ENCODE results near the gene CFAP57.
"Not testable (repeated sequence)": the region's sequence is repeated elsewhere in the genome, so short reads cannot be mapped to it uniquely, and the experiment has no call there.

CFAP57 gene

DNA sequence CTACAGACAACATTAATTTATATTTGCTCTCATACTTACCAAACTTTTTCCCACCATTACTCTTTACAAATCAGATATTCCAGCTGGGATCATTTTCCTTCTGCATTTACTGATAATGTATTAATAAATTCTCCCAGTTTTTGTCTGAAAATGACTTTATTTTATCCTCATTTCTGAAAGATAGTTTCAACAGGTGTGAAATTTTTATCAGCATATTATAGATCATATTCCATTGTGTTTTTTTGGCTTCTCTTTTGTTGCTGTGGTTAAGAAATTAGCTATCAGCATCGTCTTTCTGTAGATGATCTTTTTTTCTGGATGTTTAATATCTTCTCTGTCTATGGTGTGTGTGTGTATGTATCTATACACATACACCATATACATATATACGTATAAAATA, 2.7 kb downstream of the CFAP57 start:
- FAIRE-seq = no peak

DNA sequence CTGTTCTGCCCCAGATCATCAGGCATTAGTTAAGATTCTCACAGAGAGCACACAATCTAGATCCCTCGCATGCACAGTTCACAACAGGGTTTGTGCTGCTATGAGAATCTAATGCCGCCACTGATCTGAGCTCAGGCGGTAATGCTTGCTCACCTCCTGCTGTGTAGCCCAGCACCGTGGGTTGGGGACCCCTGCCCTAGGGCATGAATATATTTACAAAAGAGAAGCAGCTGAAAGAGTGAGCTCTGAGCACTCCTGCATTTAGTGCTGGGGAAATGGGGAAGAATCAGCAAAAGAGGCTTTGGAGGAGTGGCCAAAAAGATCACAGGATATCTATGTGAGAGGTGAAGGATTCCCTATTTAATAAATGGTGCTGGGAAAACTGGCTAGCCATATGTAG, 5.6 kb downstream of the CFAP57 start:
- no peak for FAIRE-seq

DNA sequence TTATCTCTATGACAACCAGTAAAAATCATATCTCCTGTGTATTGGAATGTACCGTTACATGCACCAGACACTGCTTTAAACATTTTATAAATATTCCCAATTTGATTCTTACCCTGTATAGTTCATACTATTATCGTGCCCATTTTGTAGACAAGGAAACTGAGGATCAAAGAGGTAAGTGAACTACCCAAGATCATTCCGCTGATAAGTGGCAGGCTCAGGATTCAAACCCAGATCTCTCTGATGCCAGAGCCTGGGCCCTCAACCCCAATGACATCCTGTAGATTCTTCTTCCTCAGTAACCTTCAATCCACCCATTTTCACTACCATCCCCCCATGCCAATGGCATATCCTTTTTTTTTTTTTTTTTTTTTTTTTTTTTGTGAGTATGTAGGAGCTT, 12.3 kb downstream of the CFAP57 start:
- FAIRE-seq = no peak

DNA sequence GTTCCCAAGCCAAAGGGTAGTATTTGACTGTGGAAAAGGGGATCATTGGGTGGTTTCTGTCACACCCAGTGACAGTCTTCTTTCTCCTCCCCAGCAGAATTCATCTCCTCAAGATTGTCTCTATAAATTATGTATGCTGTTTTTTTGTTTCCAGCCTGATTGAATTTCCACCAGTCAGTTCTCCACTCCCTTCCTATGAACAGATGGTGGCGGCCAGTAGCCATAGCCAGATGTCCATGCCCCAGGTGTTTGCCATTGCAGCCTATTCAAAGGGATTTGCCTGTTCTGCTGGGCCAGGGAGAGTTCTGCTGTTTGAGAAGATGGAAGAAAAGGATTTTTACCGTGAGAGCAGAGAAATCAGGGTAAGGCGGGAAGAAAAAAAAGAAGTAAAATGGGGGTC, 12.9 kb downstream of the CFAP57 start:
- FAIRE-seq = no peak

DNA sequence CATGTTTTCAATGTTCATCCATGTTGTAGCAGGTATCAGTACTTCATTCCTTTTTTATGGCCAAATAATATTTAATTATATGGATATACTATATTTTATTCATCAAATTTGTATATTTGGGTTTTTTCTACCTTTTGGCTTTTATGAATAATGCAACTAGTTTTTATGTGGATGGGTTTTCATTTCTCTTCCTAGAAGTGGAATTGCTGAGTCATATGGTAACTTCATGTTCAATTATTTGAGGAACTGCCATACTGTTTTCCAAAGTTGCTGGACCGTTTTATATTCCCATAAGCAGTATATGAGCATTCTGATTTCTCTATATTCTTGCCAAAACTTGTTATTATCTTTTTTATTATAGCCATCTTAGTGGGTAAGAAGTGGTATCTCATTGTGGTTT, 16.0 kb downstream of the CFAP57 start:
- no peak for FAIRE-seq

DNA sequence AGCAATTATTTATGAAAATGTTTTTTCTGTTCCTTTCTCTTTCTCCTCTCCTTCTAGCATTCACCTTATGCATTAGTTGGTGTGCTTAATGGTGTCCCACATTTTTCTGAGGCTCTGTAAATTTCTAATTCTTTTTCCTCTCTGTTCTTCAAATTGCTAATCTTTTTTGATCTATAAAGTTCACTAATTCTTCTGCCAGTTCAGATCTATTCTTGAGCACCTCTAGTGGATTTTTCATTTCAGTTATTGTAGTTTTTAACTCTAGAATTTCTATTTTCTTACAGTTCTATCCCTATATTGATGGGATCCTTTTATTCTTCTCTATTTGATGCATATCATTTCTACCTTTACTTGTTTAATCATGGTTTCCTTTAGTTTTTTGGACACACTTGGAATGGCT, 22.4 kb downstream of the CFAP57 start:
- no peak for FAIRE-seq

DNA sequence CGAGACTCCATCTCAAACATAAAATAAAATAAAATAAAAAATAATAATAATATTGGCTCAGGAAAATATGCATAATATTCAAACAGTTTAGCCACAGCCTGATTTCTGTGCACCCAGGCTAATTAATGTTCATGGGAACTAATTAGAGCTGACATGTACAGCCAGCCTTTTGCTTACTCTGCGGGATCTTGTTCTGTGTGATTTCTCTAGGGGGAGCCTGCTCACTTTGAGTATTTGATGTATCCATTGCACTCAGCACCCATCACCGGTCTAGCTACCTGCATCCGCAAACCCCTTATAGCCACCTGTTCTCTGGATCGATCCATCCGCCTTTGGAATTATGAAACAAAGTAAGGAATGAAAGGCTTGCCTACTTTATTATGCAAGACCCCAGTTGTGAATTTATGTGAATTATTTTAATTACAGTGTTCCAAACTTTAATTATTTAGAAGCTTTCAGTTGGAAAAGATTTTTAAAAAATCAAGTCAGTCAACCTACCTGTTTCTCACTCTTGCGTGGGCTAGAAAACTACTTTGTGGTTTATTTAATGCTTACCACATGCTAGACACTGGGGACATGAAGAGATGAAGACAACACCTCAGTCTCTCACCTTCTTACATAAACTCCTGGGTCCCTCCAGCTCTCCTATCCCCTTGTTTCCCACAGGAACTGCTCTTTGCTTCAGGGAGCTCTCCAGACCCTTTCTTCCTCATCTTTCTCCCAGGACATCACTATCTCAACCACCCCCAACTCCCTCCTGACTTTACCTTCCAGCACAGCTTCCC, 25.4 kb downstream of the CFAP57 start:
- FAIRE-seq = no peak

DNA sequence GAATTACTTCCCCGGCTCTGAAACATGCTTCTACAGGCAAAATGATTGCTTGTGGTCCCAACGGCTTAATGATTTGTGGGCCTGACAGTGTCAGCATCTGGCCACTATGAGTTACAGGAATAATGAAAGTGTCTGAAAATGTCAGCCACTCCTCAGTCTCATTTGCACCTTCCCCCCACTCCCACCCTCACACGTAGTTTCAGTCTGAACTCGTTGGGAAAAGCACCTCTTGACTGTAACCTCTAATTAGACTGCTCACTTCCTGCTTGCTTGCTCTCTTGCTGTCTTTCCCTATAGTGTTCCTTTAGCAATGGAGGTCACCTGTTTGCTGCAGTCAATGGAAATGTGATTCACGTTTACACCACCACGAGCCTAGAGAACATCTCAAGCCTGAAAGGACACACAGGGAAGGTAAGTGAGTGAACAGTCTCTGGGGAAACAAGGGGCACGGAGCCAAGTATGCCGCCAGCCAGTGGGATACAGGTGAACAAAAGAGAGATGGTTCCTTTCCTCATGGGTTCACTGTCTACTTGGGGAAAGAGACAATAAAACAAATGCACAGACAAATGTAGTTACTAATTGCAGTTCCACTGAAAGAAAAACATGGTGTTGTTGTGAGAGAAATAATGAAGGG, 27.1 kb downstream of the CFAP57 start:
- no peak for FAIRE-seq

DNA sequence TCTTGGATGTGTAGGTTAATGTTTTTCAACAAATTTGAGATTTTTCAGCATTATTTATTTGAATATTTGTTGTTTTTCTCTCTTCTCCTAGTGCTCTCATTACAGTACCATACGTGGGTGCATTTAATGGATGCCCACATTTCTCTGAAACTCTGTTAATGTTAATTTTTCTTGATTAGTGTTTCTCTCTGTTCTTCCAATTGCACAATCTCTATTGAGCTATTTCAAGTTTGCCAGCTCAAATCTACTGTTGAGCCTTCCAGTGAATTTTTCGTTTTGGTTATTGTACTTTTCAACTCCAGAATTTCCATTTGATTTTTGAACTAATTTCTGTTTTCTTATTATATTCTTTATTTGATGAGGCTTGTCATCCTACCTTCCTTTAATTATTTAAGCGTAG, 31.7 kb downstream of the CFAP57 start:
- no peak for FAIRE-seq

DNA sequence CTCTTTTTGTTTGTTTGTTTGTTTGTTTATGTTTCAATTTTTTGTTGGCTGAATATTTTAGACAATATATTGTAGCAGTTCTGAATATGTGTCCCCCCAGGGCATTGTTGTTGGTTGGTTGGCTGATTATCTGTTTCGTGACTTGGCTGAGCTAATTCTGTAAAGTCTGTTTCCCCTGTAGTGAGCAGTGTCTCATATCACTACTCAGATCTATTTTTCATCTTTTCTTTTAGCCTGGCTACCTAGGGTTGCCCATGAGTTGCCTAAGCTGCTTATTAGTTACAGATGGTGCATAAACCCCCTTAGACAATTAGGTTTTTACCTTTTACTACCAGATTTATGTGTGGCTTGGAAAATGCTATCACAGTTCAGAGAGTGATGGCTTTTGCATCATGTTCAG, 32.3 kb downstream of the CFAP57 start:
- no peak for FAIRE-seq

DNA sequence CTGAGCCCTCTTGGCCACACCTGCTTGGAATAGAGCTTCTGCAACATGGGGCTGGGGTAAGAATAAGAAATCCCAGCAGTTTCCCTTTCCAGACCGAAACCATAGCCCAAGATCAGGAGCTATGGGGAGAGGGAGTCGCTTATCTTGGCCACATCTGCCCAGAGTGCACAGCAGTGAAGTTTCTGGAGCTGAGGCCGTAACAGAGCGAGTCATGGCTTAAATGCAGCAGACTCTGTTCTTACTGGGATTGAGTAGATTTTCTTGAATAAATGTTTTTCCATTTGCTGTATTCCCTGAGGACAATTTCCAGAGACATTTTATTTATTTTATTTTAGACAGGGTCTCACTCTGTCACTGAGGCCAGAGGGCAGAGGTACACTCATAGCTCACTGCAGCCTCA, 33.5 kb downstream of the CFAP57 start:
- FAIRE-seq = no peak

DNA sequence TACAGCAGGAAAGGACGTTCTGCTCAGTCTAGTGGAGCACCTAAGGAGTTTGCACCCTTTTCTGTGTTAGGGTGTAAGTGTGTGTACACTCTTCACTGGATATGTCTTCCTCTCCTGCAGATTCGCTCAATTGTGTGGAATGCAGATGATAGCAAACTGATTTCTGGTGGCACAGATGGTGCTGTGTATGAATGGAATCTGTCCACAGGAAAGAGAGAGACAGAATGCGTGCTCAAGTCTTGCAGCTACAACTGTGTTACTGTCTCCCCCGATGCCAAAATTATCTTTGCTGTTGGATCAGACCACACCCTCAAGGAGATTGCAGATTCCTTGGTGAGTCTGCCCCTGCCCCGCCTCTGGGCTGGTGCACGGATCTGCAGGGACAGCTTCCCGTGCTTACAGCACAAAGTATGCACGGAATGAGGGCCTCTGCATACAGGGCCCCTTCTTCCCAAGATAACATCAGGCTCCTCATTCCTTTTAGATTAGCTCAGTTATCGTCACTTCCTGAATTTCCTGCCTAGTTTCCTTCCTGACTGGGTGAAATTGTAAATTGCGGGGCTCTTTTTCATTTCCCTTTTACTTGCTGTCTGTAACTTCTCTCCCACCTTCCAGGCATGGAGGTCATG, 34.6 kb downstream of the CFAP57 start:
- FAIRE-seq = no peak

DNA sequence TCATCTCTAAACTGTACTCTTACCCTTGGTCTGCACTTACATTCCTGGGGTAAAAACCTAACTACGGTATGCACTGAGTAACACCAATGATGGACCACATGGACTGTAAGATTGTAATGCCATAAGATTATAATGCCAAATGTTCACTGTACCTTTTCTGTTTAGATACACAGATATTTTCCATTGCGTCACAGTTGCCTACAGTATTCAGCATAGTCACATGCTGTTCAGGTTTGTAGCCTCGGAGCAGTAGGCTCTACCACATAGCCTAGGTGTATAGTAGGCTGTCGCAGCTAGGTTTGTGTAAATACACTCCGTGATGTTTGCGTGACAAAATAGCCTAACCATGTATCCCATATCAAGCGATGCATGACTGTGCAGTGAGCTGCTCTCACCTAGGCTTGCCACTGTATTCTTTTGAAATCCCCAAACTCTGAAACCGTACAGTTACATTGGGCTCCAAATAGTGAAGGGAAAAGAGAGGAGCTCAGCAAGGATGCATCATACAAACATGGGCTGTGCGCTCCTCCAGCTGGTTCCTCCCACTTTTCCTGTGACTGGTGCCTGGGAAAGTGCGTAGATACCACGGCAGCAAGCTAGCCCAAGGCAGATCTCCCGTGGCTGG, 35.2 kb downstream of the CFAP57 start:
- no peak for FAIRE-seq

DNA sequence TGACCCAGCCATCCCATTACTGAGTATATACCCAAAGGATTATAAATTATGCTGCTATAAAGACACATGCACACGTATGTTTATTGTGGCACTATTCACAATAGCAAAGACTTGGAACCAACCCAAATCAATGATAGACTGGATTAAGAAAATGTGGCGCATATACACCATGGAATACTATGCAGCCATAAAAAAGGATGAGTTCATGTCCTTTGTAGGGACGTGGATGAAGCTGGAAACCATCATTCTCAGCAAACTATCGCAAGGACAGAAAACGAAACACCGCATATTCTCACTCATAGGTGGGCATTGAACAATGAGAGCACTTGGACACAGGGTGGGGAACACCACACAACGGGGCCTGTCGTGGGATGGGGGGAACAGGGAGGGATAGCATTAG, 36.1 kb downstream of the CFAP57 start:
- not testable (repeated sequence) for FAIRE-seq

DNA sequence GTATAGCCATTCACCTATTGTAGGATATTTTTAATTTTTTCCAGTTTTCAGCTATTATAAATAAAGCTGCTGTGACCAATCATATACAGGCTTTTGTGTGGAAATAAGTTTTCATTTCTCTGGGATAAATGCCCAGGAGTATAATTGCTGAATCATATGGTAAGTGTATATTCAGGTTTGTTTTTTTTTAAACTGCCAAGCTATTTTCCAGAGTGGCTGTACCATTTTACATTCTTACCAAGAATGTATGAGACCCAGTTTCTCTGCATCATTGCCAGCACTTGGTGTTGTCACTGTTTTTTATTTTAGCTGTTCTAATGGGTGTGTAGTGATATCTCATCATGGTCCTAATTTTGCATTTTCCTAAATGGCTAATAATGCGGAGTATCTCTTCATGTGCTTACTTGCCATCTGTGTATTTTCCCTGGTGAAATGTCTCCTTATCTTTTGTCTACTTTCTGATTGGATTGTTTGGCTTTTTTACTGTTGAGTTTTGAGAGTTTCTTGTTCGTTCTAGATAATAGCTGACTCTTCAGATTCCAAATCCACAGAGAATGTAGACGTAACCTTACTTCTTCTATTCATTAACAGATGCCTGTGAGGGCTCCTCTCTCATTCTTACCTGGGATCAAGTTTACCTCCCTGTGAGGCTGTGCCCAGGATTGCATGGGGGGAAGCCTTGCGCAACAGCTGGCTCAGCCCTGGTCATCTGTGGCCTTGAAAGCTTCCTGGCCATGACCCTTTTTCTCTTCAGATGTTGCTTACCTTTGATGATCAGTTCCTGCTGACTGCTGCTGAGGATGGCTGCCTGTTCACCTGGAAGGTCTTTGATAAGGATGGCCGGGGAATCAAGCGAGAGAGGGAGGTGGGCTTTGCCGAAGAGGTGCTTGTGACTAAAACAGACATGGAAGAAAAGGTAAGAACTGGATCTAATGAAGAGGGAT, 42.6 kb downstream of the CFAP57 start:
- no peak for FAIRE-seq

DNA sequence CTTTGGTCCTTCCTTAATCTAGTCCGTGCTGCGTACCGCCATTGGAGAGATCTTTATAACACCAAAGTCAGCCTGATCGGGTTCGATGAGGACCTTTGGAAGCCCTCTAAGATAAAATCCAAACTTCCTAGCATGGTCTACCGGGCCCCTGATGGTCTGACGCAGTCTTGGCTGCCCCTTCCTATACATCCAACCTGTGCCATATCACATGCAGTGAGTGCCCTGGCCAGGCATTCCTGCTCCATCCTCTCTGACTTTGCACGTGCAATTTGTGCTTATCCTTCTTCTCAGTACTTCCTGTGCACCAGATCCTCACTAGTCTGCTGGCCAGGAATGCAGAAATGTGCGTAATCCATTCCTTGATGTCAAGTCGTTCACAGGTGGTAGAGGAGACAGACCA, 45.6 kb downstream of the CFAP57 start:
- FAIRE-seq = no peak

DNA sequence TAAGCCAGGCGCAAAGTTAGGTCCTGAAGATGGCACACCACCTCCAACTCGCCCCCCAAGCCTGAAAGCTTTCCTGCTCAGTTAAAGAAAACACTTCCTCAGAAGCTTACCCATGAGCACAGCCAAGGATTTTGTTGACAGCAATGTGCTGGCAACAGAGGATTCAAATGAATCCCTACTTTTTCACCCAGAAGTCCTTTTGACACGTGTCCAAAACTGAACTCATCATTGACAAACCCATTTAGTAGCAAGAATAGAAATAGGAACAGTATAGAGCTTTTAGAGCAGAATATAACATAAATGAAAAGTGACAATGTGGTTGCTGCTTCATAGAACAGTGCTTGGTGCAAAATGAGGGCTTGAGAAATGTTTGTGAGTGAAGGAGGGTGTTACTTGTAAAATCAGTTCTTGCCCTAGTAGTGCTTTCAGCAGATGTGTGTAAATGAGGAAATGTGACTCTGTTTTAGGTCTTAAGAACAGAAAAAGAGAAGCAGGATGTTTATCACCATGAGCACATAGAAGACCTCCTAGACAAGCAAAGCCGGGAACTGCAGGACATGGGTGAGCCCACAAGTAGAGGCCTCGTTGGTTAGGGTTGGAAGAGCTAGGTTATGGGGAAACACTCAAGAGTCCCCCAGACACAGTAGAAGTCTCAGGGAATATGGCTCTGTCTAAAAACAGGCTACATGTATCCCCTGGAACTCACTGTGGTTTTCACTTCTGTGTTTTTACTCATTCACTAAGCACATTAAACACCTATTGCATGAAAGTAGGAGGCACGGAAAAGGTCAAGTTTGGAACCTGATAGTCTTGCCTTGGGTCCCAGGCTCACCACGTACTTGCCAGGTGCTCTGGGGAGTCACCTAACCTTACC, 49.0 kb downstream of the CFAP57 start:
- no peak for FAIRE-seq

DNA sequence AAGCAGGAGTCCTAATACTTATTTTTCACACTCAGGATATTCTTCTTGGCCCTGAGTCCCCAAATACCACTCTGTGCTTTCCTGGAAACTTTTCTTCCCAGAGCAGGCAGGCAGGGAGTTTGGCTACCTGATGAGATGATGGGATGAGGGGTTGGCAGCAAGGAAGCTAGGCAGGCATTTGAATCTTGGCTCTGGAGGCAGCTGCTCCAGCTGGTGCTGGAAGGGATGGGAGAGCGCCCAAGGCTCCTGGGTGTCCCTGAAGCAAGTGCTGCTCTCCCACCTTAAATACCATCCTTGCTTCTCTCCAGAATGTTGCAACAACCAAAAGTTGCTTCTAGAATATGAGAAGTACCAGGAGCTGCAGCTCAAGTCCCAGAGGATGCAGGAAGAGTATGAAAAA, 49.7 kb downstream of the CFAP57 start:
- no peak for FAIRE-seq

DNA sequence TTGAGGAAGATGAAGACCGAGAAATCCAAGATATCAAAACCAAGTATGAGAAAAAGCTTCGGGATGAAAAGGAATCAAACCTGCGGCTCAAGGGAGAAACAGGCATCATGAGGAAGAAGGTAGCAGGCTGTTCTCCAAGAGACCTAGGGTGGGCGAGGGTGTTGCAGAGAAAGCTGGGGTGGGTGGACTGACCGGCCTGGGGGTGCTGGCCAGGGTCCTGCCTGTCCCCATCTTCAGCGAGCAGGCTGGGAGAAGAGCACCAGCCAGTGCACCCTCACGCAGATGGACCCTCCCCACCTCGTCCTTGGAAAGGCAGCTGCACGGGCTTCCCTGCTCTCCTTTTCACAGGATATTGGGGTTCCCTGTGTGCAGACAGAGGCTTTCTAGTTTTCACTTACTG, 50.7 kb downstream of the CFAP57 start:
- FAIRE-seq = no peak

DNA sequence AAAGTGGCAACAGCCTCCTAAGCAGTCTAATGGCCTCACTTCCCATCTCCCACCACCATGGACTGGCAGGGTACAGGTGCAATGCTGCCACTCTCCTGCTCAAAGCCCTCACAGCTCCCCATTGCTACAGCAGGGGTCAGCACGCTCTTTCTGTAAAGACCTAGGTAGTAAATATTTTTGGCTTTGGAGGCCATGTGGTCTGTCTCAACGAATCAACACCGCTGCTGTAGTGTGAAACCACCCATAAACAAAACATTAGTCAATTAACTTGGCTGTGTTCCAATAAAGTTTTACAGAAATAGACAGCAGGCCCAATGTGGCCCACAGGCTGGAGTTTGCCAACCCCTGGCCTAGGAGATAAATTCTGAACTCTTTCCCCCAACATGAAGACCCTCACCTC, 53.0 kb downstream of the CFAP57 start:
- no peak for FAIRE-seq

DNA sequence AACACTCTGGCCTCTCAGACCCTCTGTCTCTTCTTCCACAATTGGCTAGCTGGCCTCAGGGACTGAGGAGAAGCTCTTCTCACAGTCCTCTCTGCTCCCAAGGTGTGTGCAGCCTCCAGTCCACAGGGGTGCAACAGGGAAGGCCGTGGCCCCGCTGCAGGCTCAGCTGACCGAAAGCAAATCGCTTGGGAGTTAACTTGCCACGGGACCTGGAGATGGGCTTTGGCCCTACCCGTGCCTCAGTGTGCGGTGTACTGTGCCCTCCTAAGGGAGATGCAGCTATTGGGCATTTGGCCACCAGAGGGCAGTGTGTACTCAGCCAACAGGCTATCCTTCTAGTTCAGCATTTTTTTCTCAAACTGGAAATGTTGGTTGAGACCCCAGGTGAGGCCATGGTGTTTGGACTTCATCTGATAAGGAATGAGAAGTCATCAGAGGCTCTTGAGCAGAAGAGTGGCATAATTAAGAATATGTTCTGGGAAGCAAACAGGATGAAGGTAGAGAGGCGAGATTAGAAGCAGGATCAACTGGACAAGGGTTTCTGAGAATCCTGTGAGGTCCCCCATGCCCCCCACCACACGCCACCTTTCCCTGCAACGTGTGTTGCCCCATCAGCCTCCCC, 55.1 kb downstream of the CFAP57 start:
- no peak for FAIRE-seq
